Measurements from ENCODE around the gene PSMC1.

The PSMC1 gene

GRCh38 chr14:90288651-90289355 is 32.5 kb downstream of the PSMC1 start:
- H3K9me3 Mint-ChIP-seq, result no peaks in the 10 kb centered on the region
- H3K27me3 Mint-ChIP-seq (ENCODE audit: low read depth), result no peaks in the 10 kb centered on the region
- H3K27ac Mint-ChIP-seq, result no peak overlapping the region
- peaks cover 26% of the 10 kb centered on the region for H3K36me3 Mint-ChIP-seq (ENCODE audit: low read depth)
- no peak overlapping the region for H3K4me3 Mint-ChIP-seq
- H3K4me1 Mint-ChIP-seq (ENCODE audit: low read depth), result no peaks in the 10 kb centered on the region

- Mint-ChIP-seq H3K4me3 (no peak overlapping the region), H3K27ac (no peak overlapping the region), H3K4me1 (ENCODE audit: low read depth) (no peaks in the 10 kb centered on the region), H3K27me3 (ENCODE audit: low read depth) (no peaks in the 10 kb centered on the region), H3K9me3 (no peaks in the 10 kb centered on the region), H3K36me3 (ENCODE audit: low read depth) (peaks cover 32% of the 10 kb centered on the region)
These were observed 34.1 kb downstream of the PSMC1 start for GRCh38 chr14:90290337-90291011.

GRCh38 chr14:90291699-90292098 is 35.3 kb downstream of the PSMC1 start:
- no peak overlapping the region for H3K27ac Mint-ChIP-seq
- no peaks in the 10 kb centered on the region for H3K4me1 Mint-ChIP-seq (ENCODE audit: low read depth)
- H3K27me3 Mint-ChIP-seq (ENCODE audit: low read depth), result no peaks in the 10 kb centered on the region
- H3K9me3 Mint-ChIP-seq, result no peaks in the 10 kb centered on the region
- H3K4me3 Mint-ChIP-seq, result no peak overlapping the region
- H3K36me3 Mint-ChIP-seq (ENCODE audit: low read depth), result peaks cover 34% of the 10 kb centered on the region

- Mint-ChIP-seq H3K36me3 (ENCODE audit: low read depth) (peaks cover 28% of the 10 kb centered on the region), H3K27ac (no peak overlapping the region), H3K9me3 (no peaks in the 10 kb centered on the region), H3K27me3 (ENCODE audit: low read depth) (no peaks in the 10 kb centered on the region), H3K4me3 (no peak overlapping the region), H3K4me1 (ENCODE audit: low read depth) (no peaks in the 10 kb centered on the region)
These were observed 37.7 kb downstream of the PSMC1 start for GRCh38 chr14:90293766-90294730.

GRCh38 chr14:90294872-90295271 is 38.5 kb downstream of the PSMC1 start:
- Mint-ChIP-seq H3K27me3 (ENCODE audit: low read depth) (no peaks in the 10 kb centered on the region), H3K4me3 (no peak overlapping the region), H3K27ac (no peak overlapping the region), H3K4me1 (ENCODE audit: low read depth) (no peaks in the 10 kb centered on the region), H3K9me3 (no peaks in the 10 kb centered on the region), H3K36me3 (ENCODE audit: low read depth) (peaks cover 32% of the 10 kb centered on the region)

GRCh38 chr14:90295870-90296516 is 39.6 kb downstream of the PSMC1 start:
- Mint-ChIP-seq H3K27ac (no peak overlapping the region), H3K4me3 (no peak overlapping the region), H3K4me1 (ENCODE audit: low read depth) (peaks cover 7% of the 10 kb centered on the region), H3K27me3 (ENCODE audit: low read depth) (no peaks in the 10 kb centered on the region), H3K9me3 (peaks cover 3% of the 10 kb centered on the region), H3K36me3 (ENCODE audit: low read depth) (peaks cover 32% of the 10 kb centered on the region)

- H3K36me3 Mint-ChIP-seq (ENCODE audit: low read depth), result peaks cover 31% of the 10 kb centered on the region
- no peak overlapping the region for H3K27ac Mint-ChIP-seq
- H3K9me3 Mint-ChIP-seq, result peaks cover 3% of the 10 kb centered on the region
- peaks cover 9% of the 10 kb centered on the region for H3K4me1 Mint-ChIP-seq (ENCODE audit: low read depth)
- H3K4me3 Mint-ChIP-seq, result no peak overlapping the region
- H3K27me3 Mint-ChIP-seq (ENCODE audit: low read depth), result no peaks in the 10 kb centered on the region
These were observed 40.3 kb downstream of the PSMC1 start for GRCh38 chr14:90296641-90297040.

- Mint-ChIP-seq H3K9me3 (peaks cover 3% of the 10 kb centered on the region), H3K4me3 (no peak overlapping the region), H3K36me3 (ENCODE audit: low read depth) (peaks cover 26% of the 10 kb centered on the region), H3K27me3 (ENCODE audit: low read depth) (no peaks in the 10 kb centered on the region), H3K4me1 (ENCODE audit: low read depth) (peaks cover 9% of the 10 kb centered on the region), H3K27ac (no peak overlapping the region)
These were observed 41.7 kb downstream of the PSMC1 start for GRCh38 chr14:90297876-90298629.

GRCh38 chr14:90299408-90299807 is 43.1 kb downstream of the PSMC1 start:
- Mint-ChIP-seq H3K27ac (no peak overlapping the region), H3K4me1 (ENCODE audit: low read depth) (peaks cover 9% of the 10 kb centered on the region), H3K9me3 (peaks cover 3% of the 10 kb centered on the region), H3K36me3 (ENCODE audit: low read depth) (peaks cover 27% of the 10 kb centered on the region), H3K27me3 (ENCODE audit: low read depth) (no peaks in the 10 kb centered on the region), H3K4me3 (no peak overlapping the region)

GRCh38 chr14:90300611-90301047 is 44.3 kb downstream of the PSMC1 start:
- Mint-ChIP-seq H3K27ac (peak overlapping the region; percentile 66), H3K36me3 (ENCODE audit: low read depth) (peaks cover 23% of the 10 kb centered on the region), H3K9me3 (peaks cover 3% of the 10 kb centered on the region), H3K27me3 (ENCODE audit: low read depth) (no peaks in the 10 kb centered on the region), H3K4me3 (peak overlapping the region; percentile 36), H3K4me1 (ENCODE audit: low read depth) (peaks cover 12% of the 10 kb centered on the region)

GRCh38 chr14:90301122-90301521 is 44.8 kb downstream of the PSMC1 start:
- peak overlapping the region; percentile 57 for H3K27ac Mint-ChIP-seq
- H3K9me3 Mint-ChIP-seq, result peaks cover 3% of the 10 kb centered on the region
- no peak overlapping the region for H3K4me3 Mint-ChIP-seq
- no peaks in the 10 kb centered on the region for H3K27me3 Mint-ChIP-seq (ENCODE audit: low read depth)
- peaks cover 12% of the 10 kb centered on the region for H3K4me1 Mint-ChIP-seq (ENCODE audit: low read depth)
- peaks cover 21% of the 10 kb centered on the region for H3K36me3 Mint-ChIP-seq (ENCODE audit: low read depth)

- peaks cover 18% of the 10 kb centered on the region for H3K36me3 Mint-ChIP-seq (ENCODE audit: low read depth)
- H3K27me3 Mint-ChIP-seq (ENCODE audit: low read depth), result no peaks in the 10 kb centered on the region
- H3K4me1 Mint-ChIP-seq (ENCODE audit: low read depth), result peaks cover 12% of the 10 kb centered on the region
- H3K4me3 Mint-ChIP-seq, result no peak overlapping the region
- H3K27ac Mint-ChIP-seq, result no peak overlapping the region
- peaks cover 3% of the 10 kb centered on the region for H3K9me3 Mint-ChIP-seq
These were observed 45.3 kb downstream of the PSMC1 start for GRCh38 chr14:90301668-90302090.

GRCh38 chr14:90302529-90303303 is 46.4 kb downstream of the PSMC1 start:
- H3K9me3 Mint-ChIP-seq, result peaks cover 3% of the 10 kb centered on the region
- no peaks in the 10 kb centered on the region for H3K27me3 Mint-ChIP-seq (ENCODE audit: low read depth)
- H3K4me1 Mint-ChIP-seq (ENCODE audit: low read depth), result peaks cover 12% of the 10 kb centered on the region
- no peak overlapping the region for H3K4me3 Mint-ChIP-seq
- peaks cover 18% of the 10 kb centered on the region for H3K36me3 Mint-ChIP-seq (ENCODE audit: low read depth)
- H3K27ac Mint-ChIP-seq, result peak overlapping the region; percentile 16

Data from T-helper 1 cell treated with Interleukin-12 subunit alpha and Interleukin-12 subunit beta and Interleukin-4 antibody, amounts not matched to agents 30 μg/mL and 1 μg/mL, for 36 hours (primary cell).